ENCODE data around the gene MN1.
"Not testable (repeated sequence)": the region's sequence is repeated elsewhere in the genome, so short reads cannot be mapped to it uniquely, and the experiment has no call there.

Gene MN1

GRCh38 chr22:27761665-27762064 is 39.9 kb downstream of the MN1 start:
- DNase-seq (ENCODE audit: low read depth in 2 of 2): no peak

GRCh38 chr22:27761000-27761399 is 40.6 kb downstream of the MN1 start:
- no peak for DNase-seq (ENCODE audit: low read depth in 2 of 2)

- DNase-seq (ENCODE audit: low read depth in 2 of 2): no peak
These were observed 41.1 kb downstream of the MN1 start for GRCh38 chr22:27760474-27760873.

- no peak for DNase-seq (ENCODE audit: low read depth in 2 of 2)
These were observed 43.5 kb downstream of the MN1 start for GRCh38 chr22:27757928-27758525.

GRCh38 chr22:27756212-27756660 is 45.3 kb downstream of the MN1 start:
- DNase-seq (ENCODE audit: low read depth in 2 of 2): no peak

- no peak for DNase-seq (ENCODE audit: low read depth in 2 of 2)
These were observed 45.9 kb downstream of the MN1 start for GRCh38 chr22:27755521-27756211.

- no peak for DNase-seq (ENCODE audit: low read depth in 2 of 2)
These were observed 46.6 kb downstream of the MN1 start for GRCh38 chr22:27754888-27755480.

GRCh38 chr22:27754247-27754887 is 47.2 kb downstream of the MN1 start:
- no peak for DNase-seq (ENCODE audit: low read depth in 2 of 2)

- DNase-seq (ENCODE audit: low read depth in 2 of 2): no peak
These were observed 48.8 kb downstream of the MN1 start for GRCh38 chr22:27752771-27753170.

GRCh38 chr22:27752141-27752540 is 49.4 kb downstream of the MN1 start:
- DNase-seq (ENCODE audit: low read depth in 2 of 2): no peak

- no peak for DNase-seq (ENCODE audit: low read depth in 2 of 2)
These were observed 50.1 kb downstream of the MN1 start for GRCh38 chr22:27751277-27752070.

- no peak for DNase-seq (ENCODE audit: low read depth in 2 of 2)
These were observed 50.8 kb downstream of the MN1 start for GRCh38 chr22:27750584-27751265.

GRCh38 chr22:27749597-27750225 is 51.8 kb downstream of the MN1 start:
- DNase-seq (ENCODE audit: low read depth in 2 of 2): no peak

- DNase-seq (ENCODE audit: low read depth in 2 of 2): no peak
These were observed 52.8 kb downstream of the MN1 start for GRCh38 chr22:27748751-27749191.

GRCh38 chr22:27748349-27748748 is 53.2 kb downstream of the MN1 start:
- no peak for DNase-seq (ENCODE audit: low read depth in 2 of 2)

- DNase-seq (ENCODE audit: low read depth in 2 of 2): no peak
These were observed 53.9 kb downstream of the MN1 start for GRCh38 chr22:27747396-27748221.

GRCh38 chr22:27746918-27747317 is 54.6 kb downstream of the MN1 start:
- DNase-seq (ENCODE audit: low read depth in 2 of 2): no peak

GRCh38 chr22:27745809-27746208 is 55.7 kb downstream of the MN1 start:
- no peak for DNase-seq (ENCODE audit: low read depth in 2 of 2)

- DNase-seq (ENCODE audit: low read depth in 2 of 2): no peak
These were observed 56.4 kb downstream of the MN1 start for GRCh38 chr22:27745154-27745553.

GRCh38 chr22:27744078-27744477 is 57.5 kb downstream of the MN1 start:
- not testable (repeated sequence) for DNase-seq (ENCODE audit: low read depth in 2 of 2)

All from activated CD8-positive, alpha-beta memory T cell treated with anti-CD3 and anti-CD28 coated beads for 4 hours (primary cell).